Subcutaneous preadipocyte (primary cell): ENCODE measurements around the gene SFXN4. TPM values are rescaled to one million over a fixed set of nuclear protein-coding genes. Genes with fewer than 3 reads are reported as not detected.

Source experiments
- small RNA-seq: library from RNA; depleted of rRNA; stranded (forward); fragments of <200 nt; gene quantifications from one replicate; pipeline ENCODE3, GENCODE V24; 2012
- total RNA-seq: library from RNA; depleted of rRNA; stranded (reverse); fragments of >200 nt; gene quantifications from 2 replicates; pipeline ENCODE4 v1.2.3, GENCODE V29; 2012

Gene SFXN4
- 13.6 and 19.0 TPM in 2 replicates for total RNA-seq

DNA sequence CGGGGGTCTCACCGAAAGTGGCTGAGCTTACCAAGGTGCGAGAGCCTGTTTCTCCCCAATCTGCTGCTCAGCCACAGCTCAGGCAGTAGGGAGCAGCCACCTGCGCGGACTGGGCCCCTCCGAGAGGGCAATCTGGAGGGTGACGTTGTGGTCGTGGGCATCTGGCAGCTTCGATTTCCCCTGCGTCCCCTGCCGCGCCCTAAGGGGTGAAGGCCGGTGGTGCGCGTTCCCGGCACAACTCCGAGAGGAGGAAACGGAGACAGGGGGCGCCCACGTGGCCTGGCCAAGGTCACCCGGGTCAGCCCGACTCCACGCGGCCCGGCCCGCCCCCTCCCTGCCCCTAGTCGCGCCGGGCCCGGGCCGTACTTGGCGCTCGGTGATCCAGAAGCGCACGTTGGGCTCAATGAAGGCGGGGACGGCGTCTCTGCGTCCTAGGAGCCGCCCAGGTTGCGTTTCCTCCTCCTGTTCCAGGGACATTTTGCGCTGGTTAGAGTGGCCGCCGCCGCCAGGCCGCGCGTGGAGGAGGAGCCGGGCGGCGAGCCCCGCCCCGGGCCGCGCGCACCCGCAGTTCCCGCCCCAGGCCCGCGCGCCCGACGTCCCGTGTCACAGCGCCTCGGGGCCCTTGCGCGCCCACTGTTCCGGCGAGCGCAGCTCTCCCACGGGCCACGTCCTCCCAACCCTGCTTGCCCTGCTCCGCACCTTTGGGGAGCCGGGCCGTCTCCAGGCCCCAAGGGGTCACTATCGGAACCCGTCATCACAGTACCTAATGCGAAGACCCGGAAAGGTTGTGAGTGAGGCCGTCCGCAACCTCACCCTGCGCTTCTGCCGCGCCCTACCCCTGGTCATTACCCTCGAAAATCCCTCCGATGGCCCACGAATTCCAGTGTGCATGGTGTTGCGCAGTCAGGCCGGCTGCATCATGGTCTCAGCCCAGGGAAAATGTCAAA is at the start of gene SFXN4:
SFXN4 (minus strand) TSS at position 544 of the 947 bp plus-strand sequence; CDS start at position 477, 67 bp downstream.

GRCh38 chr10:119207366-119207666 is 41.8 kb upstream of the SFXN4 start, which contains the start of gene GRK5:
TSS of gene GRK5 (plus strand) at chr10:119207571. CDS start at chr10:119207918, 347 bp downstream.

DNA sequence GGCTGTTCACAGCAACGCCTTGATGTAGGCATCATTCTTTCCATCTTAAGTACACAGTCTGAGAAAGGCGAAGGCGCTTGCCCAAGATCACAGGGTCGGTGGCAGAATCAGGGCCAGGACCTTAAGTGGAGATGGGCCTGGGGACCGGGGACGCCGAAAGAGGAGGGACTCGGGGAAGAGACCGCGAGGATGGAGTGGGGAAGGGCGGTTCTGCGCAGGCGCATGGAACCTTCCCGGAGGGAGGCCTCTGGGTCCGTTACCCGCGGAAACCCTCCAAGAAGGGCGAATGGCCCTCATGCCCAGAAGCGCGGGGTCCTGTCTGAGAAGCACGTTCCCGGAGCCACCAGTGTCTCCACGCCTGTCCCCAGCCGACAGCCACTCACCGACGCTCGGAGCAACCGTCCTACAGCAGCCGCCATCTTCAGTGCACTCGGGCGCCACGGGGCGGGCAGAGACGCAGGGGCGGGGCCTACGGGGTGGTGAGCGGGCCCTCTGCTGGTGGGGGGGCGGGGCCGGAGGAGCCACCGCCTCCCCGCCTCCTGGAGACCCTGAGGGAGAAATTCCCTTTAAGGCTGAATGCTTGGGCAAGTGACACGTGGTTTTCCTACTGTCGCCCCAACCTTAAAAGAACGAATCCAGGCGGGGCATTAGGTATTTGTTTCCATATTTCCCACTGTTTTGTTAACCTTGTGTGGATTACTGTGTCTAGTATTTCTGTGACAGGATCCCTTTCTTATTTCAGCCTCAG is 13.0 kb upstream of the SFXN4 start, which contains the start of gene PRDX3:
PRDX3 (minus strand) TSS at position 441 of the 748 bp plus-strand sequence; CDS start at position 419, 22 bp downstream.

DNA sequence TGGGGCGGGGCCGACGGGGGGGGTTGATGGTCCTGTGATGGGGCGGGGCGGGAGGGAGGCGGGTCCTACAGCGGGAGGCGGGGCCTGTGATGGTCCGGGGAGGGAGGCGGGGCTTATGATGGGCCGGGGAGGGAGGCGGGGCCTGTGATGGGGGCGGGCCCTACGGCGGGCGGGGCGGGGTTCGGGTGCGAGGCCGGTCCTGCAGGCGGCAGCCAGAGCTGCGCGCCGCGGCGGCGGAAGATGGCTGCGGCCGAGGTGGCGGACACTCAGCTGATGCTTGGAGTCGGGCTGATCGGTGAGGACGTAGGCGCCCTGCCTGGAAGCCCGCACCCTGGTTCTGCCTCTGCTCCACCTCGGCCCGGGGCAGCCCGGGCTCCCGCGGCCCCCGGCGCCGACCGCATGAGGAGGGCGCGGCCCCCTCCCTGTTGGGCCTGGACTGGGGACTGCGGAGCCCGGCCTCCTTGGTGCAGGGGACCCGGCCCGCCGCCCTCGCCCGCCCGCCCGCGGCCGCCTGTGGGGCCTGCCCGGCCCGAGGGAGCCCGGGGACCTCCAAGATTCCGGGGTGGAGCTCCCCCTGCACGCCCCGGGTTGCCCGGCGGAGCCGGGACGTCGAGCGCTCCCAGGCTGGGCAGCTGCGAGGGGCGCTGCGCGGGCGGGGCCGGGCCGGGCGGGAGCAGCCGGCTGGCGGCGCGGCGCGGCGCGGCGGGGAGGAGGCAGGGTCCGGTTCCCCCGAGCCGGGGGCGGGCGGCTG is 61.4 kb downstream of the SFXN4 start, which contains the start of gene DENND10:
DENND10 (plus strand) TSS at position 211 of the 751 bp plus-strand sequence; CDS start at position 241, 30 bp downstream.

Small RNA genes within 50 kb of the gene (small RNA-seq; reads per million reads assigned to genes)
- not detected for gene AL355598.1
- gene RN7SL749P, result not detected

Other genes with a start within 250 kb of the SFXN4 start
- 0.73 and 1.2 TPM in 2 replicates for gene NANOS1, start 136.0 kb downstream of the SFXN4 start, total RNA-seq
- 109 and 158 TPM in 2 replicates for gene EIF3A, start 84.9 kb downstream of the SFXN4 start, total RNA-seq
- gene DENND10, start 61.6 kb downstream of the SFXN4 start, total RNA-seq, result 36.0 and 45.2 TPM in 2 replicates
- gene PRDX3, start 13.1 kb upstream of the SFXN4 start, total RNA-seq, result 145 and 149 TPM in 2 replicates
- gene GRK5, start 41.9 kb upstream of the SFXN4 start, total RNA-seq, result 12.5 and 21.1 TPM in 2 replicates